Esophagus squamous epithelium (tissue), 5 donors: ENCODE measurements around the gene PPT1. TPM values are rescaled to one million over a fixed set of nuclear protein-coding genes. Genes with fewer than 3 reads are reported as not detected.

ENCODE experiments used
- DNase-seq: peaks from one replicate; lab custom pipeline; 2025; lab: John Stamatoyannopoulos, UW
- H3K27ac ChIP-seq, 4 donors: fragments of 200-600 bp; sonication (generic); one replicate each; pipeline ENCODE4 v1.5.1; 2016 to 2019; ENCODE audit warnings: mild to moderate bottlenecking in 1 of 4
- H3K27me3 ChIP-seq, 4 donors: fragments of 200-600 bp; sonication (generic); 1 replicate in 3 of 4; 2 replicates in 1 of 4; pipeline versions ENCODE4 v1.5.1 to v1.6.0; 2017 to 2021; ENCODE audit warnings: antibody characterized with exemption in 1 of 4
- H3K36me3 ChIP-seq, 3 donors: fragments of 200-600 bp; sonication (generic); one replicate each; pipeline ENCODE4 v1.5.1; 2016 to 2019
- H3K4me1 ChIP-seq, 3 donors: fragments of 200-600 bp; sonication (generic); one replicate each; pipeline ENCODE4 v1.5.1; 2017 to 2019
- H3K4me3 ChIP-seq, 4 donors: fragments of 200-600 bp; sonication (generic); 1 replicate in 3 of 4; 2 replicates in 1 of 4; pipeline ENCODE4 v1.5.1; 2016 to 2019; ENCODE audit warnings: mild to moderate bottlenecking in 2 of 4, moderate library complexity in 1 of 4
- H3K9me3 ChIP-seq, 3 donors: fragments of 200-600 bp; sonication (generic); one replicate each; pipeline ENCODE4 v1.5.1; 2016 to 2019
- CTCF ChIP-seq, 6 experiments: fragments of 450-650 bp in 4 of 6; fragments of 200-600 bp in 2 of 6; sonication (generic) in 2 of 6; IDR thresholded peaks; one replicate each; pipeline ENCODE4 v1.5.1; 2016 to 2019; ENCODE audit warnings: antibody characterized with exemption in 6 of 6, mild to moderate bottlenecking in 4 of 6, moderate library complexity in 4 of 6
- POLR2A ChIP-seq, 4 donors: fragments of 450-650 bp; IDR thresholded peaks; one replicate each; pipeline ENCODE4 v1.6.1; 2017; ENCODE audit warnings: antibody characterized with exemption in 4 of 4, mild to moderate bottlenecking in 4 of 4, moderate library complexity in 3 of 4
- WGBS, 2 donors: methylation state at CpG; one replicate each; pipeline ENCODE4 v1.1.5; 2018; 5-methylcytosine and 5-hydroxymethylcytosine counted together
- intact Hi-C: fragments of 100-400 bp; cut with DNase I; formaldehyde crosslinking; loops from one replicate; pipeline ENCODE4 v1.15.0; 2022
- total RNA-seq, 4 donors: library from RNA; depleted of rRNA; stranded (reverse); fragments of >200 nt; gene quantifications; one replicate each; pipeline ENCODE4 v1.1.0, GENCODE V29; 2016
- donor health status: DM: yes; HTN: yes; CAD: no.

Gene PPT1
- total RNA-seq, 4 donors from 2014 or later: 27.2 to 43.9 (median 37.6) TPM

GRCh38 chr1:40076895-40077312 is 20.1 kb downstream of the PPT1 start:
- H3K4me1 ChIP-seq: peaks cover 0 to 21% (median 9%) of the 10 kb centered on the region in 3 donors

GRCh38 chr1:40075266-40075665 is 21.8 kb downstream of the PPT1 start:
- Histone ChIP-seq H3K27me3 (no peaks in the 10 kb centered on the region), H3K27ac (peak overlapping the region in 1 of 4 donors; percentile 21), H3K4me3 (no peak overlapping the region), H3K36me3 (peaks cover 11 to 94% (median 30%) of the 10 kb centered on the region in 3 donors), H3K4me1 (peaks cover 0 to 21% (median 9%) of the 10 kb centered on the region in 3 donors), H3K9me3 (no peaks in the 10 kb centered on the region)
- TF ChIP-seq CTCF (IDR thresholded peaks at IDR 0.05): no peak
- no peak for TF ChIP-seq POLR2A (IDR thresholded peaks at IDR 0.05)
- intact Hi-C loops: no loop called here
- 81 to 82% methylated on average over 4 of the region's 4 CpGs for WGBS, 2 donors
- no peak for DNase-seq

More at GRCh38 chr1:40076895-40077312, 20.1 kb downstream of the PPT1 start:
- intact Hi-C loops: no loop called here
- no peaks in the 10 kb centered on the region for H3K9me3 ChIP-seq
- DNase-seq: no peak
- peak overlapping the region; percentile 40 to 77 (median 64) for H3K27ac ChIP-seq
- H3K36me3 ChIP-seq: peaks cover 0 to 86% (median 15%) of the 10 kb centered on the region in 3 donors
- WGBS, 2 donors: 14 to 23% methylated on average over 5 of the region's 5 CpGs
- TF ChIP-seq CTCF (IDR thresholded peaks at IDR 0.05) (no peak), POLR2A (IDR thresholded peaks at IDR 0.05) (no peak)
- H3K27me3 ChIP-seq: no peaks in the 10 kb centered on the region
- no peak overlapping the region for H3K4me3 ChIP-seq

GRCh38 chr1:40073062-40073461 is 24.0 kb downstream of the PPT1 start:
- peaks cover 0 to 21% (median 9%) of the 10 kb centered on the region in 3 donors for H3K4me1 ChIP-seq
- DNase-seq: no peak
- WGBS, 2 donors: 89 to 93% methylated on average over 4 of the region's 4 CpGs
- peaks cover 14 to 98% (median 44%) of the 10 kb centered on the region in 3 donors for H3K36me3 ChIP-seq
- H3K27me3 ChIP-seq: no peaks in the 10 kb centered on the region
- TF ChIP-seq CTCF (IDR thresholded peaks at IDR 0.05) (no peak), POLR2A (IDR thresholded peaks at IDR 0.05) (no peak)
- H3K9me3 ChIP-seq: no peaks in the 10 kb centered on the region
- no peak overlapping the region for H3K27ac ChIP-seq
- intact Hi-C loops: no loop called here
- H3K4me3 ChIP-seq: no peak overlapping the region

- no peak for DNase-seq
- Histone ChIP-seq H3K36me3 (peaks cover 22 to 99% (median 53%) of the 10 kb centered on the region in 3 donors), H3K9me3 (no peaks in the 10 kb centered on the region), H3K27me3 (no peaks in the 10 kb centered on the region), H3K4me3 (no peak overlapping the region), H3K27ac (no peak overlapping the region), H3K4me1 (peaks cover 0 to 15% (median 9%) of the 10 kb centered on the region in 3 donors)
- TF ChIP-seq POLR2A (IDR thresholded peaks at IDR 0.05) (no peak), CTCF (IDR thresholded peaks at IDR 0.05) (no peak)
- intact Hi-C loops: no loop called here
These were observed 24.9 kb downstream of the PPT1 start for GRCh38 chr1:40072142-40072541.

- Histone ChIP-seq H3K36me3 (peaks cover 39 to 100% (median 71%) of the 10 kb centered on the region in 3 donors), H3K9me3 (no peaks in the 10 kb centered on the region), H3K4me1 (peaks cover 0 to 9% (median 0%) of the 10 kb centered on the region in 3 donors), H3K27me3 (no peaks in the 10 kb centered on the region), H3K4me3 (no peak overlapping the region), H3K27ac (no peak overlapping the region)
- TF ChIP-seq CTCF (IDR thresholded peaks at IDR 0.05): no peak
- no peak for DNase-seq
- 68 to 71% methylated on average over 3 of the region's 3 CpGs for WGBS, 2 donors
- intact Hi-C loops: no loop called here
These were observed 29.2 kb downstream of the PPT1 start for GRCh38 chr1:40067851-40068250.
